Effector memory CD4-positive, alpha-beta T cell (primary cell): Measurements from ENCODE around the gene BICRAL.

Source experiments
- DNase-seq, 3 donors: peaks; one replicate each; pipeline ENCODE4 v3.0.0-alpha.2; 2020
- H3K27ac ChIP-seq: 2 replicates; pipeline ENCODE4 v1.7.0; 2013; ENCODE audit warnings: mild to moderate bottlenecking, low read length, moderate library complexity; ENCODE audit not compliant: insufficient read depth, poor library complexity, severe bottlenecking
- H3K27me3 ChIP-seq: replicated peaks from 2 replicates; pipeline ENCODE4 v1.7.0; 2013; ENCODE audit warnings: mild to moderate bottlenecking, low read length; ENCODE audit not compliant: insufficient read depth, control insufficient read depth, poor library complexity, severe bottlenecking
- H3K36me3 ChIP-seq: 2 replicates; pipeline ENCODE4 v1.7.0; 2013; ENCODE audit warnings: mild to moderate bottlenecking, low read length, moderate library complexity; ENCODE audit not compliant: control insufficient read depth, insufficient read depth
- H3K4me1 ChIP-seq: 2 replicates; pipeline ENCODE4 v1.7.0; 2013; ENCODE audit warnings: low read length, mild to moderate bottlenecking; ENCODE audit not compliant: control insufficient read depth, insufficient read depth, poor library complexity, severe bottlenecking
- H3K4me3 ChIP-seq: 2 replicates; pipeline ENCODE4 v1.7.0; 2013; ENCODE audit warnings: low read length, low read depth, mild to moderate bottlenecking; ENCODE audit not compliant: insufficient read depth, poor library complexity, severe bottlenecking
- H3K9me3 ChIP-seq: 2 replicates; pipeline ENCODE4 v1.7.0; 2013; ENCODE audit warnings: mild to moderate bottlenecking, low read length, moderate library complexity; ENCODE audit not compliant: control insufficient read depth

BICRAL gene

DNA sequence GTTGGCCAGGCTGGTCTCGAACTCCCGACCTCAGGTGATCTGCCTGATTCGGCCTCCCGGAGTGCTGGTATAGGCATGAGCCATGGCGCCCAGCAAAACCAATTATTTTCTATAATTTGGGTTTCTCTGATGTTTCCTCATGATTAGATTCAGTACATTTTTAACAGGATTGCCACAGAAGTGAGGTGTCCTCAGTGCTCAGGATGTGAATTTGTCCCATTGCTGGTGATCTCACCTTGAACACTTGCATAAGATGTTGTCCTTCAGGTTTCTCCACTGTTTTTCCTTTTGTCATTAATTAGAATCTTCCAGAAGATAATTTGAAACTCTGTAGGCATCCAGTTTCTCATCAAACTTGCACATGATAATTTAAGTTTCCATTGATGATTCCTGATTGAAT is 52.2 kb downstream of the BICRAL start:
- H3K9me3 ChIP-seq = no peaks in the 10 kb centered on the region
- DNase-seq = no peak
- H3K27ac ChIP-seq = no peak overlapping the region

GRCh38 chr6:42841844-42842584 is 60.2 kb downstream of the BICRAL start:
- no peak for DNase-seq
- H3K4me1 ChIP-seq = no peaks in the 10 kb centered on the region
- H3K27ac ChIP-seq = no peak overlapping the region
- H3K4me3 ChIP-seq = no peak overlapping the region
- H3K9me3 ChIP-seq = no peaks in the 10 kb centered on the region
- no peaks in the 10 kb centered on the region for H3K36me3 ChIP-seq
- H3K27me3 ChIP-seq = no peaks in the 10 kb centered on the region

More for the DNA sequence above, 52.2 kb downstream of the BICRAL start:
- H3K27me3 ChIP-seq = no peaks in the 10 kb centered on the region
- no peaks in the 10 kb centered on the region for H3K4me1 ChIP-seq
- no peak overlapping the region for H3K4me3 ChIP-seq
- peaks cover 31% of the 10 kb centered on the region for H3K36me3 ChIP-seq

DNA sequence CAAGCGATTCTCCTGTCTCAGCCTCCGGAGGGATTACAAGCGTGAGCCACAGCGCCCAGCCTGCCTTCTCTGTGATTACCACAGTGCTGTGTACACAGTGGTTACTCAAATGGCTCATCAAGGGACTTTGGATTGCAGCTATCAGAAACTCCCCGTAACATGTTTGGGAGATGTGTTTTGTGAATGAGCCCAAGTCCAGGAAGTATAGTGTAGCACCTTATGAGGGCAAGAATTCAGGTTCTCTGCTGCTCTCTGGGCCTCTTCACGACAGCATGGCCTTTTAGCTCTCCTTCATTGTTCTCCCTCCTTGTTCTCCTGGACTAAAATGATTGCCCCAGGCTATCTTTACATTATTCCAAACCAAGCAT is 63.5 kb downstream of the BICRAL start:
- Histone ChIP-seq H3K27ac (no peak overlapping the region), H3K27me3 (no peaks in the 10 kb centered on the region), H3K9me3 (no peaks in the 10 kb centered on the region), H3K4me3 (no peak overlapping the region), H3K36me3 (no peaks in the 10 kb centered on the region), H3K4me1 (no peaks in the 10 kb centered on the region)
- no peak for DNase-seq

GRCh38 chr6:42846505-42846904 is 64.7 kb downstream of the BICRAL start:
- Histone ChIP-seq H3K4me3 (no peak overlapping the region), H3K4me1 (no peaks in the 10 kb centered on the region), H3K27me3 (no peaks in the 10 kb centered on the region), H3K9me3 (no peaks in the 10 kb centered on the region), H3K27ac (no peak overlapping the region), H3K36me3 (no peaks in the 10 kb centered on the region)
- DNase-seq = no peak

GRCh38 chr6:42848700-42849099 is 66.8 kb downstream of the BICRAL start:
- no peaks in the 10 kb centered on the region for H3K27me3 ChIP-seq
- no peaks in the 10 kb centered on the region for H3K4me1 ChIP-seq
- peaks cover 11% of the 10 kb centered on the region for H3K36me3 ChIP-seq
- H3K4me3 ChIP-seq = no peak overlapping the region
- no peak for DNase-seq
- H3K27ac ChIP-seq = no peak overlapping the region
- no peaks in the 10 kb centered on the region for H3K9me3 ChIP-seq

DNA sequence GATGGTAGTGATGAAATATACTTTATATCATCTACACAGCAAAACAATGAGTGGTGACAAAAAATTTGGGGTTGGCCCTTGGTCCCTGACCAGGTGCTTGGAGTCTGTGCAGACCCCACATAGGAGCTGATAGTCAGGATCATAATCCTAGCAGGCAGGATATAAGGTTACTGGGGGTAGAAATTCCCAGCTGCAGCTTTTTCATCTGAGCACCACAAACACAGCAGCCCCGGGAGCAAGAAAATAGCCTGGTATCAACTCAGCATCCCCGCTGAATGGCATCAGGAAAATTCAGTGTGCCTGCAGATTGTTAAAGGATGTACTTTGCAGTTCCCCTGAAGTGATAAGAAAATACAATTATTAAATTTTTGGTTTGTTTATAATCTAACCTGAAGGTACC is 69.7 kb downstream of the BICRAL start:
- Histone ChIP-seq H3K36me3 (peaks cover 36% of the 10 kb centered on the region), H3K27me3 (no peaks in the 10 kb centered on the region), H3K9me3 (no peaks in the 10 kb centered on the region), H3K4me1 (no peaks in the 10 kb centered on the region), H3K27ac (no peak overlapping the region), H3K4me3 (no peak overlapping the region)
- DNase-seq = no peak

DNA sequence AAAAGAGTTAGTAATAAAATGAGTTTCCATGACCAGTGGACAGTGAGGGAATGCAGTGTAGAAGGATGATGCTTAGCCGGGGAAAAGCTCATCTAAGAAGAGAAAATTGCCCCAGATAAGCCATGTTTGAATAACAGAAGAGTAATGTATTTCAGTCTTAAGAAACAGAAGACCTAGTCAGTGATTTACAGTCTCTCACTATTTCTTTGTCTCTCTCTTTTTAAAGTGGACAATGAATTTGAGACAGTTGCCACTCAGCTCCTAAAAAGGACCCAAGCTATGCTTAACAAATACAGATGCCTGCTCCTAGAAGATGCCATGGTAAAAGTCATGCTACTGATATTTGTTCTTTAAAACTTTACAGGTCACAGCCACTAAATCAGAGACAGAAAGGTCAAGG is 78.2 kb downstream of the BICRAL start:
- Histone ChIP-seq H3K27me3 (no peaks in the 10 kb centered on the region), H3K4me3 (no peak overlapping the region), H3K9me3 (no peaks in the 10 kb centered on the region), H3K36me3 (peaks cover 84% of the 10 kb centered on the region), H3K27ac (no peak overlapping the region), H3K4me1 (no peaks in the 10 kb centered on the region)
- DNase-seq = no peak

DNA sequence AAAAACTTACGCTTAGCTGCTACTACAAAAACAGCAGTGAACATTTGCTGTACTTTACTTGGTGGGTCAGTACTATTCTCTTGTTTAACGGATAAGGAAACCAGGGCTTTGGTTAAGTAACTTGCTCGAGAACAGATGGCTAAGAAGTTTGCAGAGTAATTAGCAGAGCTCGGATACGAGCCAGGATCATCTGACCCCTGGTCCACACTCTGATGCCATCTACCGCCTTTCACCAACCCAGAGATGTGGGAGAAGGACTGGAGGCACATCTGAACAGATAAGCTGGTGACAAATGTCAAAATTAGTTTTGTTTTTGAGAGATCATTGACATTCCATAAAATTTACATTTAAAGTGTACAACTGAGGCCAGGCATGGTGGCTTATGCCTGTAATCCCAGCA is 78.6 kb downstream of the BICRAL start:
- Histone ChIP-seq H3K4me3 (no peak overlapping the region), H3K27me3 (no peaks in the 10 kb centered on the region), H3K9me3 (no peaks in the 10 kb centered on the region), H3K27ac (no peak overlapping the region), H3K36me3 (peaks cover 82% of the 10 kb centered on the region), H3K4me1 (no peaks in the 10 kb centered on the region)
- no peak for DNase-seq

DNA sequence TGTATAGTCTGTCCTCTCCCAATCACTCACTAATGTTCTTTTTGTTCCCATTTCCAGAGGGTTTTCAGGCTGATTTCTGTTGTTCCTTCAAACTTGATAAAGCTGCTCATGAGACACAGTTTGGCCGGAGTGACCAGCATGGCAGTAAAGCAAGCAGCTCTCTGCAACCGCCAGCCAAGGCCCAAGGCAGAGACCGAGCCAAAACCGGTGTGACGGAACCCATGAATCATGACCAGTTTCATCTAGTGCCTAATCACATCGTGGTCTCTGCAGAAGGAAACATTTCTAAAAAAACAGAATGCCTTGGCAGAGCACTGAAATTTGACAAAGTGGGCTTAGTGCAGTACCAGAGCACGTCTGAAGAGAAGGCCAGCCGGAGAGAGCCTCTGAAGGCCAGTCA is 82.8 kb downstream of the BICRAL start:
- H3K4me1 ChIP-seq = no peaks in the 10 kb centered on the region
- no peak overlapping the region for H3K27ac ChIP-seq
- peaks cover 75% of the 10 kb centered on the region for H3K36me3 ChIP-seq
- H3K9me3 ChIP-seq = no peaks in the 10 kb centered on the region
- DNase-seq = no peak
- no peaks in the 10 kb centered on the region for H3K27me3 ChIP-seq
- no peak overlapping the region for H3K4me3 ChIP-seq

- no peaks in the 10 kb centered on the region for H3K4me1 ChIP-seq
- DNase-seq = no peak
- no peaks in the 10 kb centered on the region for H3K9me3 ChIP-seq
- H3K27me3 ChIP-seq = no peaks in the 10 kb centered on the region
- H3K36me3 ChIP-seq = peaks cover 27% of the 10 kb centered on the region
- no peak overlapping the region for H3K4me3 ChIP-seq
- H3K27ac ChIP-seq = no peak overlapping the region
These were observed 88.5 kb downstream of the BICRAL start for GRCh38 chr6:42870145-42870936.
